SK-N-SH treated with all-trans-retinoic acid at 6 μM for 48 hours (cell line): ENCODE data around the gene NOX4.

Experiments
- ATAC-seq: fragments of 200-7000 bp; cut with Tn5 transposase; 3 replicates; pipeline ENCODE4 v1.9.1; 2020; ENCODE audit warnings: mild to moderate bottlenecking, moderate library complexity
- ARNTL ChIP-seq: fragments of 450-650 bp; formaldehyde crosslinking; IDR thresholded peaks from 2 replicates; pipeline ENCODE4 v1.5.0; 2020; ENCODE audit warnings: low read depth, mild to moderate bottlenecking, moderate library complexity, borderline replicate concordance
- BACH2 ChIP-seq: fragments of 250-450 bp; sonication (Bioruptor Pico); IDR thresholded peaks from 2 replicates; pipeline ENCODE4 v1.9.0; 2021; ENCODE audit warnings: mild to moderate bottlenecking, borderline replicate concordance
- CSDC2 ChIP-seq: fragments of 250-450 bp; sonication (Bioruptor Pico); IDR thresholded peaks from 2 replicates; pipeline ENCODE4 v1.5.0; 2020; ENCODE audit warnings: mild to moderate bottlenecking, moderate library complexity
- GLIS3 ChIP-seq: fragments of 250-450 bp; sonication (Bioruptor Pico); IDR thresholded peaks from 2 replicates; pipeline ENCODE4 v1.5.0; 2020; ENCODE audit warnings: mild to moderate bottlenecking, moderate library complexity
- ISL1 ChIP-seq: fragments of 250-450 bp; sonication (Bioruptor Pico); IDR thresholded peaks from 2 replicates; pipeline ENCODE4 v2.1.2; 2022; ENCODE audit warnings: mild to moderate bottlenecking, moderate library complexity
- OSR1 ChIP-seq: fragments of 250-450 bp; sonication (Bioruptor Pico); IDR thresholded peaks from 2 replicates; pipeline ENCODE4 v1.8.0; 2022; ENCODE audit warnings: moderate library complexity, mild to moderate bottlenecking, inconsistent platforms
- RARB ChIP-seq: fragments of 250-450 bp; sonication (Bioruptor Pico); IDR thresholded peaks from 2 replicates; pipeline ENCODE4 v1.8.0; 2021; ENCODE audit warnings: mild to moderate bottlenecking, moderate library complexity
- SNAI2 ChIP-seq: fragments of 250-450 bp; sonication (Bioruptor Pico); IDR thresholded peaks from 2 replicates; pipeline ENCODE4 v1.5.0; 2020; ENCODE audit warnings: mild to moderate bottlenecking, moderate library complexity
- TCF4 ChIP-seq: fragments of 250-450 bp; sonication (Bioruptor Pico); IDR thresholded peaks from 2 replicates; pipeline ENCODE4 v1.8.0; 2021; ENCODE audit warnings: mild to moderate bottlenecking, moderate library complexity, borderline replicate concordance
- TOX ChIP-seq: fragments of 250-450 bp; sonication (Bioruptor Pico); IDR thresholded peaks from 2 replicates; pipeline ENCODE4 v1.8.0; 2021; ENCODE audit warnings: mild to moderate bottlenecking, moderate library complexity, borderline replicate concordance
- ZFP3 ChIP-seq: fragments of 250-450 bp; sonication (Bioruptor Pico); IDR thresholded peaks from 2 replicates; pipeline ENCODE4 v1.5.0; 2020; ENCODE audit warnings: mild to moderate bottlenecking, moderate library complexity
- ZFP30 ChIP-seq: fragments of 450-650 bp; formaldehyde crosslinking; IDR thresholded peaks from 2 replicates; pipeline ENCODE4 v1.5.0; 2022; ENCODE audit warnings: mild to moderate bottlenecking, moderate library complexity
- ZNF565 ChIP-seq: fragments of 450-650 bp; formaldehyde crosslinking; conservative IDR thresholded peaks from 2 replicates; pipeline ENCODE4 v1.5.0; 2020; ENCODE audit warnings: low read depth, mild to moderate bottlenecking, moderate library complexity
- ZNF70 ChIP-seq: fragments of 450-650 bp; formaldehyde crosslinking; IDR thresholded peaks from 2 replicates; pipeline ENCODE4 v1.5.0; 2020; ENCODE audit warnings: mild to moderate bottlenecking, moderate library complexity
- ZNF8 ChIP-seq: fragments of 450-650 bp; formaldehyde crosslinking; IDR thresholded peaks from 2 replicates; pipeline ENCODE4 v1.5.0; 2020; ENCODE audit warnings: mild to moderate bottlenecking, moderate library complexity
- TF ChIP-seq, protein P1 (sequence below): fragments of 250-450 bp; sonication (Bioruptor Pico); IDR thresholded peaks from 2 replicates; pipeline ENCODE4 v1.8.0; 2021; ENCODE audit warnings: low read depth, mild to moderate bottlenecking, moderate library complexity, borderline replicate concordance
- TF ChIP-seq, protein P2 (sequence below): fragments of 250-450 bp; sonication (Bioruptor Pico); IDR thresholded peaks from 2 replicates; pipeline ENCODE4 v1.5.0; 2020; ENCODE audit warnings: mild to moderate bottlenecking, moderate library complexity
- TF ChIP-seq, protein P3 (sequence below): fragments of 250-450 bp; sonication (Bioruptor Pico); IDR thresholded peaks from 2 replicates; pipeline ENCODE4 v1.5.1; 2021; ENCODE audit warnings: mild to moderate bottlenecking, moderate library complexity
- TF ChIP-seq, protein P4 (sequence below): fragments of 250-450 bp; sonication (Bioruptor Pico); IDR thresholded peaks from 2 replicates; pipeline ENCODE4 v1.5.1; 2020; ENCODE audit warnings: low read depth, mild to moderate bottlenecking, moderate library complexity

Gene NOX4

DNA sequence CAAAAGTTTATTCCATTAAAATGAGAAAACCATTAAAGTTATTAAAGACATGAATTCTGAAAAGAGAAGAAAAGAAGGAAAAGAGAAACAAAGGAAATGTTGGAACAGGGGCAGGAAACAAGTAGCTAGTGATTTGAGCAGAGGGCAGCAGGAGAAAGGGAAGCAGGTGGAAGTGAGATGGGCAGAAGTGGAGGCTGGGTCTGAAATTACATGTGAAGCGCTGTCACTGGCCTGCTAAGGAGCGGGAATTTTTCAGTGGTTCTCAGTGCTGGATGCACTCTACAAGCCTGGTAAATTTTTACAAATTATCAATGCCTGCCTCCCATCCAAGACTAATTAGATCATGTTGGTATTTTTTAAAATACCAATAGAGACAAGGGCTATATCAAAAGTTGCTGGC, 48.4 kb downstream of the NOX4 start (continued):
- TF ChIP-seq, protein P1, sequence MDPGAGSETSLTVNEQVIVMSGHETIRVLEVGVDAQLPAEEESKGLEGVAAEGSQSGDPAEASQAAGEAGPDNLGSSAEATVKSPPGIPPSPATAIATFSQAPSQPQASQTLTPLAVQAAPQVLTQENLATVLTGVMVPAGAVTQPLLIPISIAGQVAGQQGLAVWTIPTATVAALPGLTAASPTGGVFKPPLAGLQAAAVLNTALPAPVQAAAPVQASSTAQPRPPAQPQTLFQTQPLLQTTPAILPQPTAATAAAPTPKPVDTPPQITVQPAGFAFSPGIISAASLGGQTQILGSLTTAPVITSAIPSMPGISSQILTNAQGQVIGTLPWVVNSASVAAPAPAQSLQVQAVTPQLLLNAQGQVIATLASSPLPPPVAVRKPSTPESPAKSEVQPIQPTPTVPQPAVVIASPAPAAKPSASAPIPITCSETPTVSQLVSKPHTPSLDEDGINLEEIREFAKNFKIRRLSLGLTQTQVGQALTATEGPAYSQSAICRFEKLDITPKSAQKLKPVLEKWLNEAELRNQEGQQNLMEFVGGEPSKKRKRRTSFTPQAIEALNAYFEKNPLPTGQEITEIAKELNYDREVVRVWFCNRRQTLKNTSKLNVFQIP (CRISPR knock-in tag): no peak
- TF ChIP-seq TOX (CRISPR knock-in tag) (no peak), ZNF70 (CRISPR knock-in tag) (no peak), BACH2 (CRISPR knock-in tag) (no peak), ZNF565 (CRISPR knock-in tag) (no peak)

DNA sequence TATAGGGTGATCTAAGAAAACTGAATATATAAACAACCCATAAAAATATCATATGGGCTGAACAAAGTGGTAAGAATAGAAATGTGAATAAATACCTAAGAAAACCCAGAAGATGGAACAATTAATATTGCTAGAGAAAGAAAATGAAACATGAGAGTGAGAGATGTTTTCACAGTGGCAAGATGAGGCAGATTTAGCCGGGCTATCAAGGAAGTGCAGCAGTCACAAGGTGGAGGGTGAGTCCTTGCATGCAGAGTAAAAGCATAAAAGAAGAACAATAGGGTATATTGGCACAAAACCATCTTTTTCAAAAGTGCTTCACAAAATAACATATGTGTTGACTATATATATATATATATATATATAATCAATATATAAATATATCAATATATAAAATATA, 49.6 kb downstream of the NOX4 start:
- ATAC-seq: no peak
- TF ChIP-seq ZNF8 (CRISPR knock-in tag): no peak
- TF ChIP-seq, protein P2, sequence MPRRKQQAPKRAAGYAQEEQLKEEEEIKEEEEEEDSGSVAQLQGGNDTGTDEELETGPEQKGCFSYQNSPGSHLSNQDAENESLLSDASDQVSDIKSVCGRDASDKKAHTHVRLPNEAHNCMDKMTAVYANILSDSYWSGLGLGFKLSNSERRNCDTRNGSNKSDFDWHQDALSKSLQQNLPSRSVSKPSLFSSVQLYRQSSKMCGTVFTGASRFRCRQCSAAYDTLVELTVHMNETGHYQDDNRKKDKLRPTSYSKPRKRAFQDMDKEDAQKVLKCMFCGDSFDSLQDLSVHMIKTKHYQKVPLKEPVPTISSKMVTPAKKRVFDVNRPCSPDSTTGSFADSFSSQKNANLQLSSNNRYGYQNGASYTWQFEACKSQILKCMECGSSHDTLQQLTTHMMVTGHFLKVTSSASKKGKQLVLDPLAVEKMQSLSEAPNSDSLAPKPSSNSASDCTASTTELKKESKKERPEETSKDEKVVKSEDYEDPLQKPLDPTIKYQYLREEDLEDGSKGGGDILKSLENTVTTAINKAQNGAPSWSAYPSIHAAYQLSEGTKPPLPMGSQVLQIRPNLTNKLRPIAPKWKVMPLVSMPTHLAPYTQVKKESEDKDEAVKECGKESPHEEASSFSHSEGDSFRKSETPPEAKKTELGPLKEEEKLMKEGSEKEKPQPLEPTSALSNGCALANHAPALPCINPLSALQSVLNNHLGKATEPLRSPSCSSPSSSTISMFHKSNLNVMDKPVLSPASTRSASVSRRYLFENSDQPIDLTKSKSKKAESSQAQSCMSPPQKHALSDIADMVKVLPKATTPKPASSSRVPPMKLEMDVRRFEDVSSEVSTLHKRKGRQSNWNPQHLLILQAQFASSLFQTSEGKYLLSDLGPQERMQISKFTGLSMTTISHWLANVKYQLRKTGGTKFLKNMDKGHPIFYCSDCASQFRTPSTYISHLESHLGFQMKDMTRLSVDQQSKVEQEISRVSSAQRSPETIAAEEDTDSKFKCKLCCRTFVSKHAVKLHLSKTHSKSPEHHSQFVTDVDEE (CRISPR knock-in tag): no peak
- no peak for TF ChIP-seq TCF4 (CRISPR knock-in tag)
- TF ChIP-seq, protein P3, sequence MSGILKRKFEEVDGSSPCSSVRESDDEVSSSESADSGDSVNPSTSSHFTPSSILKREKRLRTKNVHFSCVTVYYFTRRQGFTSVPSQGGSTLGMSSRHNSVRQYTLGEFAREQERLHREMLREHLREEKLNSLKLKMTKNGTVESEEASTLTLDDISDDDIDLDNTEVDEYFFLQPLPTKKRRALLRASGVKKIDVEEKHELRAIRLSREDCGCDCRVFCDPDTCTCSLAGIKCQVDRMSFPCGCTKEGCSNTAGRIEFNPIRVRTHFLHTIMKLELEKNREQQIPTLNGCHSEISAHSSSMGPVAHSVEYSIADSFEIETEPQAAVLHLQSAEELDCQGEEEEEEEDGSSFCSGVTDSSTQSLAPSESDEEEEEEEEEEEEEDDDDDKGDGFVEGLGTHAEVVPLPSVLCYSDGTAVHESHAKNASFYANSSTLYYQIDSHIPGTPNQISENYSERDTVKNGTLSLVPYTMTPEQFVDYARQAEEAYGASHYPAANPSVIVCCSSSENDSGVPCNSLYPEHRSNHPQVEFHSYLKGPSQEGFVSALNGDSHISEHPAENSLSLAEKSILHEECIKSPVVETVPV (CRISPR knock-in tag): no peak
- TF ChIP-seq, protein P1 (CRISPR knock-in tag): no peak
- TF ChIP-seq ZFP30 (CRISPR knock-in tag): no peak
- TF ChIP-seq SNAI2 (CRISPR knock-in tag): no peak
- TF ChIP-seq ISL1 (CRISPR knock-in tag): no peak
- TF ChIP-seq TOX (CRISPR knock-in tag): no peak
- no peak for TF ChIP-seq GLIS3
- TF ChIP-seq BACH2 (CRISPR knock-in tag): no peak
- TF ChIP-seq ZNF70 (CRISPR knock-in tag): no peak
- TF ChIP-seq, all 23 proteins: peak for 0

DNA sequence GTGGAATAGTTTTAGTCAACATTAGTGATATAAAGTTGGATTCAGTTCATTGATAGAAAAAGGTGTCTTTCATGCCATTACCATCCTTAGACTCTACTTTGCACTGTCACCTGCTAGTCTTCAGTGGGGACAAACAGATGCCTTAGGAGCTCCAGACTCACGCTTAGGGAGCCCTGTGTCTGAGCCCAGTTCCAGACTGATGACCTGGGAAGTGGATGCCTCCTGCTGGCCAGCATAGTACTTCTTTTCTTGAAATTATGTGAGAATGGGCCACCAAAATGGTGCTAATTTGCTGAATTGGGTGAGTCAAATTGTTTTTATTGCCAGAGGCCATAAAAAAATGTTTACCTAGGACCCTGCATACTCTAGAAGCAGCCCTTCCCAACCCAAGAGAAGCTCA, 53.9 kb downstream of the NOX4 start:
- no peak for ATAC-seq
- TF ChIP-seq, protein P4, sequence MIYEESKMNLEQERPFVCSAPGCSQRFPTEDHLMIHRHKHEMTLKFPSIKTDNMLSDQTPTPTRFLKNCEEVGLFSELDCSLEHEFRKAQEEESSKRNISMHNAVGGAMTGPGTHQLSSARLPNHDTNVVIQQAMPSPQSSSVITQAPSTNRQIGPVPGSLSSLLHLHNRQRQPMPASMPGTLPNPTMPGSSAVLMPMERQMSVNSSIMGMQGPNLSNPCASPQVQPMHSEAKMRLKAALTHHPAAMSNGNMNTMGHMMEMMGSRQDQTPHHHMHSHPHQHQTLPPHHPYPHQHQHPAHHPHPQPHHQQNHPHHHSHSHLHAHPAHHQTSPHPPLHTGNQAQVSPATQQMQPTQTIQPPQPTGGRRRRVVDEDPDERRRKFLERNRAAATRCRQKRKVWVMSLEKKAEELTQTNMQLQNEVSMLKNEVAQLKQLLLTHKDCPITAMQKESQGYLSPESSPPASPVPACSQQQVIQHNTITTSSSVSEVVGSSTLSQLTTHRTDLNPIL: no peak
- TF ChIP-seq GLIS3 (no peak), ZNF8 (CRISPR knock-in tag) (no peak), TOX (CRISPR knock-in tag) (no peak), OSR1 (no peak), ARNTL (no peak), ZFP3 (CRISPR knock-in tag) (no peak), TCF4 (CRISPR knock-in tag) (no peak), CSDC2 (CRISPR knock-in tag) (no peak), ISL1 (CRISPR knock-in tag) (no peak), BACH2 (CRISPR knock-in tag) (no peak), ZFP30 (CRISPR knock-in tag) (no peak), ZNF565 (CRISPR knock-in tag) (no peak), RARB (CRISPR knock-in tag) (no peak)
- TF ChIP-seq, protein P2 (CRISPR knock-in tag): no peak
- TF ChIP-seq, all 23 proteins: peak for 0
